GM23338 (cell line): ENCODE results near the gene TNNT2.

Source experiments
- CREB1 ChIP-seq: fragments of 250-450 bp; sonication (Bioruptor Pico); IDR thresholded peaks from 2 replicates; pipeline ENCODE4 v1.5.0; 2020; ENCODE audit warnings: low read depth, mild to moderate bottlenecking, moderate library complexity
- EZH2 ChIP-seq: fragments of 200-600 bp; sonication (generic); IDR thresholded peaks from one replicate; pipeline ENCODE4 v1.8.0; 2017; ENCODE audit warnings: antibody characterized with exemption, mild to moderate bottlenecking, low read depth; ENCODE audit not compliant: unreplicated experiment
- EZH2phosphoT487 ChIP-seq: fragments of 200-600 bp; sonication (generic); IDR thresholded peaks from one replicate; pipeline ENCODE4 v1.8.1; 2018; ENCODE audit warnings: antibody characterized with exemption; ENCODE audit not compliant: unreplicated experiment
- JUNB ChIP-seq: IDR thresholded peaks from one replicate; pipeline ENCODE4 v1.6.1; 2016; ENCODE audit warnings: antibody characterized with exemption; ENCODE audit not compliant: unreplicated experiment
- NANOG ChIP-seq: IDR thresholded peaks from 2 replicates; pipeline ENCODE4 v1.6.1; 2016; ENCODE audit warnings: antibody characterized with exemption, borderline replicate concordance
- POLR2AphosphoS5 ChIP-seq: IDR thresholded peaks from 2 replicates; pipeline ENCODE4 v1.6.1; 2016; ENCODE audit warnings: antibody characterized with exemption, low read depth
- STAT1 ChIP-seq: IDR thresholded peaks from one replicate; pipeline ENCODE4 v1.6.1; 2016; ENCODE audit warnings: antibody characterized with exemption; ENCODE audit not compliant: unreplicated experiment
- ZNF114 ChIP-seq: fragments of 250-450 bp; sonication (Bioruptor Pico); IDR thresholded peaks from 2 replicates; pipeline ENCODE4 v1.5.0; 2020; ENCODE audit warnings: mild to moderate bottlenecking, moderate library complexity
- ZNF331 ChIP-seq: fragments of 250-450 bp; sonication (Bioruptor Pico); IDR thresholded peaks from 2 replicates; pipeline ENCODE4 v1.5.0; 2020; ENCODE audit warnings: low read depth, mild to moderate bottlenecking, moderate library complexity
- TF ChIP-seq, protein P1 (sequence below), 2 experiments: fragments of 200-600 bp in 1 of 2; sonication (generic) in 1 of 2; conservative IDR thresholded peaks; 2 replicates each; pipeline versions ENCODE4 v1.5.1 to v1.6.1; 2016 to 2017; ENCODE audit warnings: antibody characterized with exemption in 2 of 2, low read depth in 2 of 2, mild to moderate bottlenecking in 2 of 2, moderate library complexity in 1 of 2
- TF ChIP-seq, protein P2 (sequence below): IDR thresholded peaks from one replicate; pipeline ENCODE4 v1.6.1; 2018; ENCODE audit warnings: antibody characterized with exemption; ENCODE audit not compliant: unreplicated experiment
- TF ChIP-seq, protein P3 (sequence below): IDR thresholded peaks from 2 replicates; pipeline ENCODE4 v1.6.1; 2016; ENCODE audit warnings: antibody characterized with exemption
- TF ChIP-seq, protein P4 (sequence below): fragments of 250-450 bp; sonication (Bioruptor Pico); IDR thresholded peaks from 2 replicates; pipeline ENCODE4 v1.5.0; 2020; ENCODE audit warnings: mild to moderate bottlenecking, moderate library complexity

DNA sequence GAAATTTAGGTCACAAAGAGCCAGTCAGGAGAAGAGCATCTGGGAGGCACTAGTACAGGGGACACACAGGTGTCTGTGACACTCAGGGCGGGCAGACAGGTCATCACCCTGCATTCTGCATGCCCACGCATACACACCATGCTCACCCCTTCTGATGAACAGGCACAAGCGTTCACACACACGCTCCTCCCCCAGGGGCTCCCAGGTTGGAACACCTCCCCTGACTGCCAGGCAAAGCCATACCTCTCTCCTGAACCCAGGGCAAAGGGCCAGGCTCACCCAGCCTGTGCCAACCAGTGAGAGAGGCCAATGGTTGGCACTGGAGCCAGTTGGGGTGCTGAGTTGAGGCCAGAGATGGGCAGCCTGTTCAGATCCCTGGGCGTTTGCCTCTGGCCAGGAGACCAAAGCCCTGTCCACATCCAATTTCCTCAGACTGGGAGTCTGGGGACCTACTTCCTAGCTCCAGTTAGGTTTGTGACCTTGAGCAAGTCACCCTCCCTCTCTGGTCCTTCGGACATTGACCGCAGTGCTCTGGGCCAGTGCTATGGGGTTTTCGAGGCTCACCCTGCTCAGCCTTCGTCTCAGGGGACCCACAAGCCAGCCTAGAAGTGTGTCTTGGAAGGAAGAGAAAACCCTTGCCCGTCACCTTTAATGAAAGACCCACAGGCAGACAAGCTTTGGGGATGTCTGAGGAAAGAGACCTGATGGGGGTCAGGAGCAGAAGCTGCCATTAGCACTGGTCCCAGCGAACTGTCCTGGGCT is 27.4 kb upstream of the TNNT2 start:
- TF ChIP-seq, protein P1, sequence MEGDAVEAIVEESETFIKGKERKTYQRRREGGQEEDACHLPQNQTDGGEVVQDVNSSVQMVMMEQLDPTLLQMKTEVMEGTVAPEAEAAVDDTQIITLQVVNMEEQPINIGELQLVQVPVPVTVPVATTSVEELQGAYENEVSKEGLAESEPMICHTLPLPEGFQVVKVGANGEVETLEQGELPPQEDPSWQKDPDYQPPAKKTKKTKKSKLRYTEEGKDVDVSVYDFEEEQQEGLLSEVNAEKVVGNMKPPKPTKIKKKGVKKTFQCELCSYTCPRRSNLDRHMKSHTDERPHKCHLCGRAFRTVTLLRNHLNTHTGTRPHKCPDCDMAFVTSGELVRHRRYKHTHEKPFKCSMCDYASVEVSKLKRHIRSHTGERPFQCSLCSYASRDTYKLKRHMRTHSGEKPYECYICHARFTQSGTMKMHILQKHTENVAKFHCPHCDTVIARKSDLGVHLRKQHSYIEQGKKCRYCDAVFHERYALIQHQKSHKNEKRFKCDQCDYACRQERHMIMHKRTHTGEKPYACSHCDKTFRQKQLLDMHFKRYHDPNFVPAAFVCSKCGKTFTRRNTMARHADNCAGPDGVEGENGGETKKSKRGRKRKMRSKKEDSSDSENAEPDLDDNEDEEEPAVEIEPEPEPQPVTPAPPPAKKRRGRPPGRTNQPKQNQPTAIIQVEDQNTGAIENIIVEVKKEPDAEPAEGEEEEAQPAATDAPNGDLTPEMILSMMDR (conservative IDR thresholded peaks at IDR 0.05; ENCODE audit: low read depth in 2 of 2), result no peak
- TF ChIP-seq STAT1 (no peak), EZH2 (no peak), EZH2phosphoT487 (no peak), POLR2AphosphoS5 (no peak), JUNB (no peak), NANOG (no peak), ZNF331 (CRISPR knock-in tag) (no peak), CREB1 (CRISPR knock-in tag) (no peak), ZNF114 (CRISPR knock-in tag) (no peak)
- TF ChIP-seq, protein P2, sequence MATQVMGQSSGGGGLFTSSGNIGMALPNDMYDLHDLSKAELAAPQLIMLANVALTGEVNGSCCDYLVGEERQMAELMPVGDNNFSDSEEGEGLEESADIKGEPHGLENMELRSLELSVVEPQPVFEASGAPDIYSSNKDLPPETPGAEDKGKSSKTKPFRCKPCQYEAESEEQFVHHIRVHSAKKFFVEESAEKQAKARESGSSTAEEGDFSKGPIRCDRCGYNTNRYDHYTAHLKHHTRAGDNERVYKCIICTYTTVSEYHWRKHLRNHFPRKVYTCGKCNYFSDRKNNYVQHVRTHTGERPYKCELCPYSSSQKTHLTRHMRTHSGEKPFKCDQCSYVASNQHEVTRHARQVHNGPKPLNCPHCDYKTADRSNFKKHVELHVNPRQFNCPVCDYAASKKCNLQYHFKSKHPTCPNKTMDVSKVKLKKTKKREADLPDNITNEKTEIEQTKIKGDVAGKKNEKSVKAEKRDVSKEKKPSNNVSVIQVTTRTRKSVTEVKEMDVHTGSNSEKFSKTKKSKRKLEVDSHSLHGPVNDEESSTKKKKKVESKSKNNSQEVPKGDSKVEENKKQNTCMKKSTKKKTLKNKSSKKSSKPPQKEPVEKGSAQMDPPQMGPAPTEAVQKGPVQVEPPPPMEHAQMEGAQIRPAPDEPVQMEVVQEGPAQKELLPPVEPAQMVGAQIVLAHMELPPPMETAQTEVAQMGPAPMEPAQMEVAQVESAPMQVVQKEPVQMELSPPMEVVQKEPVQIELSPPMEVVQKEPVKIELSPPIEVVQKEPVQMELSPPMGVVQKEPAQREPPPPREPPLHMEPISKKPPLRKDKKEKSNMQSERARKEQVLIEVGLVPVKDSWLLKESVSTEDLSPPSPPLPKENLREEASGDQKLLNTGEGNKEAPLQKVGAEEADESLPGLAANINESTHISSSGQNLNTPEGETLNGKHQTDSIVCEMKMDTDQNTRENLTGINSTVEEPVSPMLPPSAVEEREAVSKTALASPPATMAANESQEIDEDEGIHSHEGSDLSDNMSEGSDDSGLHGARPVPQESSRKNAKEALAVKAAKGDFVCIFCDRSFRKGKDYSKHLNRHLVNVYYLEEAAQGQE, result no peak
- TF ChIP-seq, protein P3, sequence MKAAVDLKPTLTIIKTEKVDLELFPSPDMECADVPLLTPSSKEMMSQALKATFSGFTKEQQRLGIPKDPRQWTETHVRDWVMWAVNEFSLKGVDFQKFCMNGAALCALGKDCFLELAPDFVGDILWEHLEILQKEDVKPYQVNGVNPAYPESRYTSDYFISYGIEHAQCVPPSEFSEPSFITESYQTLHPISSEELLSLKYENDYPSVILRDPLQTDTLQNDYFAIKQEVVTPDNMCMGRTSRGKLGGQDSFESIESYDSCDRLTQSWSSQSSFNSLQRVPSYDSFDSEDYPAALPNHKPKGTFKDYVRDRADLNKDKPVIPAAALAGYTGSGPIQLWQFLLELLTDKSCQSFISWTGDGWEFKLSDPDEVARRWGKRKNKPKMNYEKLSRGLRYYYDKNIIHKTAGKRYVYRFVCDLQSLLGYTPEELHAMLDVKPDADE, result no peak
- TF ChIP-seq, protein P4, sequence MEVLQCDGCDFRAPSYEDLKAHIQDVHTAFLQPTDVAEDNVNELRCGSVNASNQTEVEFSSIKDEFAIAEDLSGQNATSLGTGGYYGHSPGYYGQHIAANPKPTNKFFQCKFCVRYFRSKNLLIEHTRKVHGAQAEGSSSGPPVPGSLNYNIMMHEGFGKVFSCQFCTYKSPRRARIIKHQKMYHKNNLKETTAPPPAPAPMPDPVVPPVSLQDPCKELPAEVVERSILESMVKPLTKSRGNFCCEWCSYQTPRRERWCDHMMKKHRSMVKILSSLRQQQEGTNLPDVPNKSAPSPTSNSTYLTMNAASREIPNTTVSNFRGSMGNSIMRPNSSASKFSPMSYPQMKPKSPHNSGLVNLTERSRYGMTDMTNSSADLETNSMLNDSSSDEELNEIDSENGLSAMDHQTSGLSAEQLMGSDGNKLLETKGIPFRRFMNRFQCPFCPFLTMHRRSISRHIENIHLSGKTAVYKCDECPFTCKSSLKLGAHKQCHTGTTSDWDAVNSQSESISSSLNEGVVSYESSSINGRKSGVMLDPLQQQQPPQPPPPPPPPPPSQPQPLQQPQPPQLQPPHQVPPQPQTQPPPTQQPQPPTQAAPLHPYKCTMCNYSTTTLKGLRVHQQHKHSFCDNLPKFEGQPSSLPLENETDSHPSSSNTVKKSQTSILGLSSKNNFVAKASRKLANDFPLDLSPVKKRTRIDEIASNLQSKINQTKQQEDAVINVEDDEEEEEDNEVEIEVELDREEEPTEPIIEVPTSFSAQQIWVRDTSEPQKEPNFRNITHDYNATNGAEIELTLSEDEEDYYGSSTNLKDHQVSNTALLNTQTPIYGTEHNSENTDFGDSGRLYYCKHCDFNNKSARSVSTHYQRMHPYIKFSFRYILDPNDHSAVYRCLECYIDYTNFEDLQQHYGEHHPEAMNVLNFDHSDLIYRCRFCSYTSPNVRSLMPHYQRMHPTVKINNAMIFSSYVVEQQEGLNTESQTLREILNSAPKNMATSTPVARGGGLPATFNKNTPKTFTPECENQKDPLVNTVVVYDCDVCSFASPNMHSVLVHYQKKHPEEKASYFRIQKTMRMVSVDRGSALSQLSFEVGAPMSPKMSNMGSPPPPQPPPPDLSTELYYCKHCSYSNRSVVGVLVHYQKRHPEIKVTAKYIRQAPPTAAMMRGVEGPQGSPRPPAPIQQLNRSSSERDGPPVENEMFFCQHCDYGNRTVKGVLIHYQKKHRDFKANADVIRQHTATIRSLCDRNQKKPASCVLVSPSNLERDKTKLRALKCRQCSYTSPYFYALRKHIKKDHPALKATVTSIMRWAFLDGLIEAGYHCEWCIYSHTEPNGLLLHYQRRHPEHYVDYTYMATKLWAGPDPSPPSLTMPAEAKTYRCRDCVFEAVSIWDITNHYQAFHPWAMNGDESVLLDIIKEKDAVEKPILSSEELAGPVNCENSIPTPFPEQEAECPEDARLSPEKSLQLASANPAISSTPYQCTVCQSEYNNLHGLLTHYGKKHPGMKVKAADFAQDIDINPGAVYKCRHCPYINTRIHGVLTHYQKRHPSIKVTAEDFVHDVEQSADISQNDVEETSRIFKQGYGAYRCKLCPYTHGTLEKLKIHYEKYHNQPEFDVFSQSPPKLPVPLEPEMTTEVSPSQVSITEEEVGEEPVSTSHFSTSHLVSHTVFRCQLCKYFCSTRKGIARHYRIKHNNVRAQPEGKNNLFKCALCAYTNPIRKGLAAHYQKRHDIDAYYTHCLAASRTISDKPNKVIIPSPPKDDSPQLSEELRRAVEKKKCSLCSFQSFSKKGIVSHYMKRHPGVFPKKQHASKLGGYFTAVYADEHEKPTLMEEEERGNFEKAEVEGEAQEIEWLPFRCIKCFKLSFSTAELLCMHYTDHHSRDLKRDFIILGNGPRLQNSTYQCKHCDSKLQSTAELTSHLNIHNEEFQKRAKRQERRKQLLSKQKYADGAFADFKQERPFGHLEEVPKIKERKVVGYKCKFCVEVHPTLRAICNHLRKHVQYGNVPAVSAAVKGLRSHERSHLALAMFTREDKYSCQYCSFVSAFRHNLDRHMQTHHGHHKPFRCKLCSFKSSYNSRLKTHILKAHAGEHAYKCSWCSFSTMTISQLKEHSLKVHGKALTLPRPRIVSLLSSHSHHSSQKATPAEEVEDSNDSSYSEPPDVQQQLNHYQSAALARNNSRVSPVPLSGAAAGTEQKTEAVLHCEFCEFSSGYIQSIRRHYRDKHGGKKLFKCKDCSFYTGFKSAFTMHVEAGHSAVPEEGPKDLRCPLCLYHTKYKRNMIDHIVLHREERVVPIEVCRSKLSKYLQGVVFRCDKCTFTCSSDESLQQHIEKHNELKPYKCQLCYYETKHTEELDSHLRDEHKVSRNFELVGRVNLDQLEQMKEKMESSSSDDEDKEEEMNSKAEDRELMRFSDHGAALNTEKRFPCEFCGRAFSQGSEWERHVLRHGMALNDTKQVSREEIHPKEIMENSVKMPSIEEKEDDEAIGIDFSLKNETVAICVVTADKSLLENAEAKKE, result no peak
